ENCODE measurements around the gene OR1A2.
"Not testable (repeated sequence)": the region's sequence is repeated elsewhere in the genome, so short reads cannot be mapped to it uniquely, and the experiment has no call there.

The OR1A2 gene, protein sequence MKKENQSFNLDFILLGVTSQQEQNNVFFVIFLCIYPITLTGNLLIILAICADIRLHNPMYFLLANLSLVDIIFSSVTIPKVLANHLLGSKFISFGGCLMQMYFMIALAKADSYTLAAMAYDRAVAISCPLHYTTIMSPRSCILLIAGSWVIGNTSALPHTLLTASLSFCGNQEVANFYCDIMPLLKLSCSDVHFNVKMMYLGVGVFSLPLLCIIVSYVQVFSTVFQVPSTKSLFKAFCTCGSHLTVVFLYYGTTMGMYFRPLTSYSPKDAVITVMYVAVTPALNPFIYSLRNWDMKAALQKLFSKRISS

DNA sequence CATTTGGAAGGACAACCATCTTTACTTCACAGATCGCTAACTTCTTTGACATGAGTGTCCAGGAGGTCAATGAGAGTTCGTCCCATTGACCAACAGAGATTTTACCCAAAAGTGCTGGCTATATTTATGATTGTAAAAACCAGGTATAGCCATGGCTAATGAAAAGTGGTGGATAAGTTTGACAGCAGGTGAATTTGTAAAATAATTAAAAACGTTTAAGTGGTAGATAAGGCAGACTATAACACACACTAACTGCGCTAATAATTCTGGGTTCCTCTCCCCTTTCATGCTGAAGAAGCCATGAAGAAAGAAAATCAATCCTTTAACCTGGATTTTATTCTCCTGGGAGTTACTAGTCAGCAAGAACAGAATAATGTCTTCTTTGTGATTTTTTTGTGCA lies at the start of gene OR1A2:
TSS of gene OR1A2 (plus strand) at position 301 of the 400 bp plus-strand sequence. CDS start at position 301, 0 bp downstream.
- DNase-seq, result no peak

DNA sequence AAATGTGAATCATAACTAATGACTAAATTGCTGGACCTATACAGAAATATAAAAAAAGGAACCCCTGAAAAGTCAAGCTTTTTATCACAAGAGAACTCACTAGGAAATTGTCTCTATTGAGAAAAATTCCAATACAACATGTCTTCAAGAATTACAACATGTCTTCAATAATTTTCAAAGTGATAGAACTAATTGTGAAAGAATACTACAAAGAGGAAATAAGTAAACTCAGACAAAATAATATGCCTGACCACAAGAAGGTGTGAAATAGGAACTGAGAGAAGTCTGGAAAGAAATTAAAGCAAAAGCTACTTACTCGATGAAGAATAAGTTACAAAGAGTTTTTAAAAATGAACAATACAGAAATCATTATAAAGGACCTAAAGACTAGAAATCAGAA lies 40.1 kb upstream of the OR1A2 start:
- no peak for DNase-seq

DNA sequence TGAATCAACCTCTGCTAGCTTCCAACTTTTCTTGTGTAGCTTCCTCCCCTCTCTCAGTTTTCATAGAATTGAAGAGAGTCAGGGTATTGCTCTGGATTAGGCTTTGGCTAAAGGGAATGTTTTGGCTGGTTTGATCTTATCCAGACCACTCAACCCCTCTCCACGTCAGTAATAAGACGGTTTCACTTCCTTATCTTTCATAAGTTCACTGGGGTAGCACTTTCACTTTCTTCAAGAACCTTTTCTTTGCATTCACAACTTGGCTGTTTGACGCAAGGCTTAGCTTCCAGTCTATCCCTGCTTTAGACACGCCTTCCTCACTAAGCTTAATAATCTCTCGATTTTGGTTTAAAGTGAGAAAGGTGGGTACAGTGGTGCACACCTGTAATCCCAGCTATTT lies 29.7 kb upstream of the OR1A2 start:
- DNase-seq, result no peak

DNA sequence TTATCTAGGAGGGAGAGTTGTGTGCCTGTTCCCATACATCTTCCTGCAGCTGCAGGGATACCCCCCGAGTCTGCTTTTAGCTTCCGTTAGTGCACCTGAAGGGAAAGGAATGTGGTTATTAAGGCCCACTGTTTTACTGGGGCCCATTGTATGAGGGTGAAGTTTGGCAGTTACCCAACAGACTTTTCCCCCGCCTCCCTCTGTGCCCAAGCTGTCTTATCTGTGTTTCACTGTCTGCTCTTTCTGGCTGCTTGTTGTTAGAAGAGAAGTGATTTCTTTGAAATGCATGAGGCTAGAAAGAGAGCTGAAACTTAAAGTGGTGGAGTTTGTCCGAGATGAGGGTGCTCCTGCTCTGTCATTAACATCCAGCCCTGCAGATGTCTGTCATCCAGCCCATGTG lies 7.4 kb upstream of the OR1A2 start:
- no peak for DNase-seq

DNA sequence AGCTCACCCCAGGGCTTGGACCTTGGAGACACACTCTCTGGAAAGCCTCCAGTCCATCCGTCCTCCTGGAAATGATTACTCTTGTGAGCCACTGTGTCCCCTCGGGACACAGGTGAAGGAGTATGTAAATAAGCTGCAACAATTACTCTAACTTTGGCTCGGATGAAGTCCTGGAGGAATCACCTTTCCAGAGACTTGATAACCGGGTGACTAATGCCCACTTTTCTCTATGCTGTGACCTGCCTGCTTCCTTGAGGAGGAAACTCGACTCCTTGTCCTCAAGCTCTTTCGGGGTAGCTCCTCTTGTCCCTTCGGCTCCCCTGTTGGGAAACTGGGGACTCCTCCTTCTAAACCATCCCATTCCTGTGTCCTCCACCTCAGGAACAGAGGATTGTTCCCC lies 10.0 kb downstream of the OR1A2 start, which contains the start of gene OR1A1:
TSS of gene OR1A1 (plus strand) at position 301 of the 400 bp plus-strand sequence. CDS start 7,954 bp downstream, outside the sequence.
- DNase-seq, result no peak

DNA sequence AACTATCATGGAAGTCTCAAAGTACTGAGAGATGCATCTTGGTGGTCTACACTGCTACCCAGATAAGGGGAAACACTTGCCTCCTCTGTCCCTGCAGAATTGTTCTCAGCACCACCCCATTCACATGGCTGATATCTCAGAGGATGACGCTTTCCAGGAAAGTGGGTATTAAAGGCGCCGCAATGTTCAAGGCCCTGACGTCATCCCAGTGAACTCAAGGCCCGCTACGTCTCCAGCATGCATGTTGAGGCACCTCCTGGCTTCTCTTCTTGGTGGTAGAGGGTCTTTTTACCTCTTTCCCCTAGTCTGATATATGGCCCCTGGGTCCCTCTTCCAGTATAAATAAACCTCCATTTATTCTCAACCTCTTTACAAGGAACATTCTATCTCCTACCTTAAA lies 11.2 kb downstream of the OR1A2 start:
- DNase-seq, result no peak

DNA sequence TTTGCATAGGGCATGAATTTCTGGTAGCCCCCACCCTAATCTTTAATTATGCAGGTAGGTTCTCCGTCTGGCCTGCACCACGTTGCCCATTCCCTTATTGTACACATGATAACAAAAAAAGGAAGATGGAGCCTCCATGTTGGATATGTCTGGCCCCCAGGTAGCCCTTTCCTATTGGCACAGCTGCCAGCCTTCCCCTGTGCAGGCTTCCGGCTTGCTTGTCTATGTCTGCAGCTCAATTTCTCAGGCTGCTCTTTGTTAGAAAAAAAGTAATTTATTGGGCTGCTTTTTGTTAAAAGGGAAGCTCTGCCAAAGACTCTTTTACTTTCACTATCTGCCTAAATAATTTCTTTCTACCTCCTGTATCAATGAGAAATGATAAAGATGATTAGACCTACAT lies 15.7 kb downstream of the OR1A2 start:
- DNase-seq, result no peak

DNA sequence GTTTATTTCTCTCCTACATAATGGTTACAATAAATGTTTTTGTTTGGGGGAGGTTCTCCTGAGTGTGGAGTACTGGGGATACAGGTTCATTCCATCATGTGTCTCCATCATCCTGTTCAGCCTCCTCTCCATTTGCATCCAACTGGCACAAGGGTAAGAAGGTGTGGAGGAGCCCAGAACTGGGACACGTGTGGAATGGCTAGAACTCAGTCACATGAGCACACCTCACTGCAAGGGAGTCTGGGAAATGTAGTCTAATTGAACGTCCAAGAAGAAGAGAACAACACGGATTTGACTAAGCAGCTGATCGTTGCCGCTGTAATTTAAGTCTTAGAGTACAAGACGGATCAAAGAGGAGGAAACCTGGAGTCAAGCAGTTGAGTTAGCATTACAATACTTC lies 16.3 kb downstream of the OR1A2 start:
- DNase-seq, result no peak

DNA sequence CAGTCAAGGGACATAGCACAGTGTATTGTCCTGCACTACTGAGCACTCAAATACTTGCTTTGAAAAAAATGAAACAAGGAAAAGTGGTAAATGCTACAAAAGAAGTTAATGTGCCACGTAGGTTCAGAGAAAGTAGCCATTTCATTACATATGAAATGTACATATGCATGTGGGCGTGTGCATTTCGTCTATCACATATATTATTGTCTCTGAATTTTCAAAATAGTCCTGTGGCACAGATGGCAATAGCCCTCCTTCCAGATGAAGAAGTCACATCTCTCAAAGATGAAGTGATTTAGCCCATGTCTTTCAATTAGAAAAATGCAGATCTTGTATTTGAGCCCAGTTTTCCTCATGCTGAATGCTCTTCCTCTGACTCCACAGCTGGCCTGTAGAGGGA lies 22.7 kb downstream of the OR1A2 start:
- not testable (repeated sequence) for DNase-seq

DNA sequence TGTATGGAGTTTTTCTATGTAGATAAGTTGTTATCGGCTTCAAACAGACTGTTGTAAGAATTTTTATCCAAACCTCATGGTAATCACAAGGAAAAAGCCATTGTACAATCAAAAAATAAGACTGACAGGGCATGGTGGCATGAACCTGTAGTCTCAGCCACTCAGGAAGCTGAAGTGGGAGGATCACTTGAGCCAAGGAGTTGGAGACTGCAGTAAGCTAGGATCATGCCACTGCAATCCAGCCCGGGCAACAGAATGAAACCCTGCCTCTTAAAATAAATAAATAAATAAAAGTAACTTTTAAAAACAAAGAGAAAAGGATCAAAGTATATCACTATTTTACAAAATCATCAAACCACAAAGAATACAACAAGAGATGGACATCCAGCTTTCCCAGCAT lies 24.5 kb downstream of the OR1A2 start:
- DNase-seq, result no peak

DNA sequence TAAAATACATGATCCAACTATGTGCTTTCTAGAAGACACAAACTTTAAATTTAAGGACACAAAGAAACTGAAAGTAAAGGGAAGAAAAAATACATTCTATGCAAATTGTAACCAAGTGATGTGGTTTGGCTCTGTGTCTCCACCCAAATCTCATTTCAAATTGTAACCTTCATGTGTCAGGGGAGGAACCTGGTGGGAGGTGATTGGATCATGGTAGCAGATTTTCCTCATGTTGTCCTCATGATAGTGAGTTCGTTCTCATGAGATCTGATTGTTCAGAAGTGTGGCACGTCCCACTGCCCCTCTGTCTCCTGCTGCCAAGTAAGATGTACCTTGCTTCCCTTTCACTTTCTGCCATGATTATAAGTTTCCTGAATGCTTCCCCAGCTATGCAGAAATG lies 25.2 kb downstream of the OR1A2 start:
- DNase-seq, result no peak

DNA sequence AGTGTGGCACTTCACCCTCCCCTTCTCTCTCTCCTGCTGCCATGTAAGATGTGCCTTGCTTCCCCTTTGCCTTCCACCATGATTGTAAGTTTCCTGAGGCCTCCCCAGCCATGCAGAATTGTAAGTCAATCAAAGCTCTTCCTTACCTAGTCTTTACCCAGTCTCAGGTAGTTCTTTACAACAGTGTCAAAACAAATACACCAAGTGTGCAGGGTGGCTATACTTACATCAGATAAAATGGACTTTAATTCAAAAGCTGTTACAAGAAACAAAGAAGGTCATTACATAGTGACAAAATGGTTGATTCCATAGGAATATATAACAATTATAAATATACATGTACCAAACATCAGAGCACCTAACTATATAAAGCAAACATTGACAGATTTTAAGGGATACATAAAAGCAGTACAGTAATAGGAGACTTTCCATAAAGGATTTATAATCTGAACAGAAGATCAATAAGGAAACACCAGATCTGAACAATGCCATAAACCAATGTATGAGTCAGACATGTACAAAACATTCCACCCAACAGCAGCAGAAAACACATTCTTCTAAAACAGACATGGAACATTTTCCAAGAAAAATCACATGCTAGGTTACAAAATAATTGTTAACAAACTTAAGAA lies 27.5 kb downstream of the OR1A2 start:
- not testable (repeated sequence) for DNase-seq

DNA sequence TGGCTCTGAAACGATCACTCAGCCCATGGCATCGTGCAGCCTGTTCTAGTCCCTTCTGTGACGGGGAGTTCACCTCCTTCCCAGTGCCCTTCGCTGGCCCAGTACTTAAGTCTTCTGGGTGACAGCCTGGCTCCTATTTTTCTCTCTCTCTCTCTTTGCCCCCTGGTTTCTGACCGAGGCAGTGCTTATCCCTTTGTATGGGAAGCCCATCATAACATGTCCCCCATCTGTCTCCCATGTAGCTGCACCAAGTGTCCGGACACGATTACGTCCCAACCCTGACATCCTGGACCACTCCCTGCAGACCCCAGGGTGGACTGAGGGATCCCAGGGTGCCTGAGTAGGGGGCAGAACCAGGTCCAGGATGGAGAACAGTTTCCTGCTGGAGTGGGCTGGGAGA lies 35.0 kb downstream of the OR1A2 start:
- DNase-seq, result not testable (repeated sequence)

DNA sequence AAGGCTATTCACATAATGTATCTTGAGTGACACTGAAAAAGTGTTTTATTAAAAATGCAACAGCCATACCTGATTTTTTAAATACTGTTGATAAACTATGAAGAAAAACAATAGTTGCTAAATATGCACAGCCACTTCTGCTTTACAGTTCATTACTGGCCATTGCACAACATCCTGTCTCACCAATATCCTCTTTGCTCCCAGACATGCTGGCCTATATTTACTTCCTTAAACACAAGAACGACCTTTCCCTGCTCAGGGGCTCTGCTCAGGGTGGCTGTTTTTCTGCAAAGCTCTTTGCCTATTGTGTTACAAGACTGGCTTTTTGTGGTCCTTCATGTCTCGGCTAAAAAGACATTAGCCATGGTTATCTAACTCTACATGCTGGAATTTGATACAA lies 41.4 kb downstream of the OR1A2 start:
- not testable (repeated sequence) for DNase-seq

DNA sequence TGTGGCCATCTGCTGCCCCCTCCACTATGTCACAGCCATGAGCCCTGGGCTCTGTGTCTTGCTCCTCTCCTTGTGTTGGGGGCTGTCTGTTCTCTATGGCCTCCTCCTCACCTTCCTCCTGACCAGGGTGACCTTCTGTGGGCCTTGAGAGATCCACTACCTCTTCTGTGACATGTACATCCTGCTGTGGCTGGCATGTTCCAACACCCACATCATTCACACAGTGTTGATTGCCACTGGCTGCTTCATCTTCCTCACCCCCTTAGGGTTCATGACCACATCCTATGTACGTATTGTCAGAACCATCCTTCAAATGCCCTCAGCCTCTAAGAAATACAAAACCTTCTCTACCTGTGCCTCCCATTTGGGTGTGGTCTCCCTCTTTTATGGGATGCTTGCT lies 43.7 kb downstream of the OR1A2 start:
- DNase-seq, result not testable (repeated sequence)

DNA sequence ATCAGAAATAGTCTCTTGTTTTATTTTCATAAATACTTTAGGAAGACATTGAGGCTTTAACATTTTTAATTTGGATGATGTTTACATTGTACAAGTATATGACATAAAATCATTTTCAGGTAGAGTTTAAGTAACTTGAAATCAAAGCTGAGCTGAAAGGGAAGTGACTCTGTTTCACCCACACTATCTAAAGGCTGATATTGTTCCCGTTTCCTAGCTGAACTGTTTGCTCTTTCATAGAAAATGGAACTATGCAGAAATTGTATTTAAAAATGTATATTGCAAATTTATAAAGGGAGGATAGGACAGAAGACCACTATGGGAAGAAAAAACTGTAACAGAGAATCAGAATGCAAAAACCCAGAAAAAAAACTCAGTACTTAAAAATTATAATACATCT lies 47.5 kb downstream of the OR1A2 start:
- not testable (repeated sequence) for DNase-seq

Measured in NCI-H510A treated with DMSO at 0.1 percent for 48 hours (cell line).